ENCODE data around the gene FANK1.

Gene FANK1

GRCh38 chr10:125980521-125981035 lies 84.2 kb downstream of the FANK1 start:
- Histone ChIP-seq H3K4me1 (ENCODE audit: insufficient read depth, low read length) (peaks cover 8% of the 10 kb centered on the region; the same call in 1 of the 2 replicates), H3K36me3 (ENCODE audit: insufficient read depth, low read length) (no peaks in the 10 kb centered on the region), H3K9me3 (ENCODE audit: insufficient read depth, low read depth, low read length) (no peaks in the 10 kb centered on the region), H3K4me3 (ENCODE audit: low read length) (no peak overlapping the region), H3K9ac (ENCODE audit: low read depth, low read length) (no peak overlapping the region), H3K27me3 (ENCODE audit: insufficient read depth, low read length) (no peaks in the 10 kb centered on the region), H3K27ac (ENCODE audit: low read depth, low read length) (no peak overlapping the region)
- 85% methylated on average over 6 of the region's 6 CpGs for WGBS

GRCh38 chr10:125982260-125982948 lies 86.0 kb downstream of the FANK1 start:
- WGBS = 13% methylated on average over 6 of the region's 6 CpGs
- H3K9ac ChIP-seq (ENCODE audit: low read depth, low read length) = no peak overlapping the region
- H3K4me1 ChIP-seq (ENCODE audit: insufficient read depth, low read length) = peaks cover 8% of the 10 kb centered on the region; the same call in 1 of the 2 replicates
- no peaks in the 10 kb centered on the region for H3K27me3 ChIP-seq (ENCODE audit: insufficient read depth, low read length)
- no peak overlapping the region for H3K4me3 ChIP-seq (ENCODE audit: low read length)
- no peak overlapping the region for H3K27ac ChIP-seq (ENCODE audit: low read depth, low read length)
- H3K36me3 ChIP-seq (ENCODE audit: insufficient read depth, low read length) = no peaks in the 10 kb centered on the region
- no peaks in the 10 kb centered on the region for H3K9me3 ChIP-seq (ENCODE audit: insufficient read depth, low read depth, low read length)

GRCh38 chr10:125983161-125983560 lies 86.8 kb downstream of the FANK1 start:
- no peak overlapping the region for H3K27ac ChIP-seq (ENCODE audit: low read depth, low read length)
- H3K36me3 ChIP-seq (ENCODE audit: insufficient read depth, low read length) = no peaks in the 10 kb centered on the region
- no peaks in the 10 kb centered on the region for H3K9me3 ChIP-seq (ENCODE audit: insufficient read depth, low read depth, low read length)
- 88% methylated on average over 6 of the region's 6 CpGs for WGBS
- no peak overlapping the region for H3K9ac ChIP-seq (ENCODE audit: low read depth, low read length)
- H3K4me3 ChIP-seq (ENCODE audit: low read length) = no peak overlapping the region
- H3K4me1 ChIP-seq (ENCODE audit: insufficient read depth, low read length) = peaks cover 8% of the 10 kb centered on the region; the same call in 1 of the 2 replicates
- no peaks in the 10 kb centered on the region for H3K27me3 ChIP-seq (ENCODE audit: insufficient read depth, low read length)

DNA sequence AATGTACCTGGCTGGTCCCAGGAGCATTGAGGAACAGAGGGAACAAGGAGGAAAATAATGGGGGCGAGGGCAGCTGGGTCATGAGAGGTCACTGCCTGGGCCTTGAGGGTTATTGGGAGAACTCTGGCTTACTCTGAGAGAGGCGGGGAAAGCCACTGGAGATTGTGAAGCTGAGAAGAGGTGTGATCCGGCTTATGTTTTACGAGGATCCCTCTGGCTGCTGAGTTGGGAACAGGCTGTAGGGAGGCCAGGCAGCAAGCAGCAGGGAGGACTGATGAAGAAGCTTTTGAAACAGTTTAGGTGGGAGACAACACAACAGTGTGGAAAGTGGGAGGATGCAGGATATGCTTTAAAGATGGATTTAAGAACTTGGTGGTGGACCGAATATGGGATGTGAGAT lies 87.3 kb downstream of the FANK1 start:
- no peaks in the 10 kb centered on the region for H3K36me3 ChIP-seq (ENCODE audit: insufficient read depth, low read length)
- no peaks in the 10 kb centered on the region for H3K9me3 ChIP-seq (ENCODE audit: insufficient read depth, low read depth, low read length)
- H3K27me3 ChIP-seq (ENCODE audit: insufficient read depth, low read length) = no peaks in the 10 kb centered on the region
- H3K4me3 ChIP-seq (ENCODE audit: low read length) = no peak overlapping the region
- WGBS = 89% methylated on average over 5 of the region's 5 CpGs
- H3K27ac ChIP-seq (ENCODE audit: low read depth, low read length) = no peak overlapping the region
- H3K4me1 ChIP-seq (ENCODE audit: insufficient read depth, low read length) = peaks cover 8% of the 10 kb centered on the region; the same call in 1 of the 2 replicates
- no peak overlapping the region for H3K9ac ChIP-seq (ENCODE audit: low read depth, low read length)

- H3K9me3 ChIP-seq (ENCODE audit: insufficient read depth, low read depth, low read length) = no peaks in the 10 kb centered on the region
- H3K9ac ChIP-seq (ENCODE audit: low read depth, low read length) = no peak overlapping the region
- no peak overlapping the region for H3K27ac ChIP-seq (ENCODE audit: low read depth, low read length)
- 82% methylated on average over 4 of the region's 4 CpGs for WGBS
- H3K4me1 ChIP-seq (ENCODE audit: insufficient read depth, low read length) = peaks cover 8% of the 10 kb centered on the region; the same call in 1 of the 2 replicates
- no peak overlapping the region for H3K4me3 ChIP-seq (ENCODE audit: low read length)
- no peaks in the 10 kb centered on the region for H3K27me3 ChIP-seq (ENCODE audit: insufficient read depth, low read length)
- no peaks in the 10 kb centered on the region for H3K36me3 ChIP-seq (ENCODE audit: insufficient read depth, low read length)
These were observed 88.0 kb downstream of the FANK1 start for GRCh38 chr10:125984346-125984745.

DNA sequence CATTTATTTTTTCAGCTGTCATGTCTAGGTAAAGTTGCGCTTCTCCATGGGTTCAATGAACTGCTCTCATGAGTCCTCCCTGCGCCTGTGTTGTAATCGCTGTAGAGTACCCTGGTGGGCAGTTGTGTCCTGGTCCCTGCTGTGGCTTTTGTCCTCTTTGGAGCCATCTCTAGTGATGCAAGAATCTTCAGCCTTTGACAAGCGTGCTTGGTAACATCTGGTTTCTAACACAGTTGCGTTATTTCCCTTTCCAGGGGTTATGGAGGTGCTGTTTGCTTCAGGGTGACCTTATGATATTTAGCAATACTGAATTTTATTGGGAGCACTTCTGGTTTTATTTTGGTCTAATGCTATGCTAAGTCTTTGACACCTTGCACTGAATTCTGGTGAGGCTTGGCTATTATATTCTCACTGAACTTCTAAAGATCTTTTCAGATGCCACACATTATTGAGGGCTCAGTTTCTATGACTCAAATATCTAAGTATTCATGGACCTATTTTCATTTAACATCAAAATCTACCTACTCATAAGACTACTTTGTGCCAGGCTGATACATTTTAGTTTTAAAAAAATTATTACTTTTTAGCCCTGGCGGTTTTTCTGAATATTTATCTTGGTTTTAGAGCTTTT lies 88.6 kb downstream of the FANK1 start:
- no peaks in the 10 kb centered on the region for H3K27me3 ChIP-seq (ENCODE audit: insufficient read depth, low read length)
- H3K9ac ChIP-seq (ENCODE audit: low read depth, low read length) = no peak overlapping the region
- H3K36me3 ChIP-seq (ENCODE audit: insufficient read depth, low read length) = no peaks in the 10 kb centered on the region
- no peak overlapping the region for H3K4me3 ChIP-seq (ENCODE audit: low read length)
- H3K4me1 ChIP-seq (ENCODE audit: insufficient read depth, low read length) = peaks cover 8% of the 10 kb centered on the region; the same call in 1 of the 2 replicates
- no peak overlapping the region for H3K27ac ChIP-seq (ENCODE audit: low read depth, low read length)
- no peaks in the 10 kb centered on the region for H3K9me3 ChIP-seq (ENCODE audit: insufficient read depth, low read depth, low read length)
- 94% methylated on average over 5 of the region's 6 CpGs for WGBS

- Histone ChIP-seq H3K36me3 (ENCODE audit: insufficient read depth, low read length) (no peaks in the 10 kb centered on the region), H3K27me3 (ENCODE audit: insufficient read depth, low read length) (no peaks in the 10 kb centered on the region), H3K27ac (ENCODE audit: low read depth, low read length) (no peak overlapping the region), H3K4me3 (ENCODE audit: low read length) (no peak overlapping the region), H3K9ac (ENCODE audit: low read depth, low read length) (no peak overlapping the region), H3K4me1 (ENCODE audit: insufficient read depth, low read length) (peaks cover 8% of the 10 kb centered on the region; the same call in 1 of the 2 replicates), H3K9me3 (ENCODE audit: insufficient read depth, low read depth, low read length) (no peaks in the 10 kb centered on the region)
- WGBS = 91% methylated on average over 5 of the region's 5 CpGs
These were observed 89.3 kb downstream of the FANK1 start for GRCh38 chr10:125985557-125986240.

- no peak overlapping the region for H3K27ac ChIP-seq (ENCODE audit: low read depth, low read length)
- H3K9ac ChIP-seq (ENCODE audit: low read depth, low read length) = no peak overlapping the region
- no peak overlapping the region for H3K4me3 ChIP-seq (ENCODE audit: low read length)
- H3K4me1 ChIP-seq (ENCODE audit: insufficient read depth, low read length) = no peaks in the 10 kb centered on the region
- H3K36me3 ChIP-seq (ENCODE audit: insufficient read depth, low read length) = no peaks in the 10 kb centered on the region
- H3K9me3 ChIP-seq (ENCODE audit: insufficient read depth, low read depth, low read length) = no peaks in the 10 kb centered on the region
- 92% methylated on average over 5 of the region's 5 CpGs for WGBS
- H3K27me3 ChIP-seq (ENCODE audit: insufficient read depth, low read length) = no peaks in the 10 kb centered on the region
These were observed 93.4 kb downstream of the FANK1 start for GRCh38 chr10:125989791-125990190.

GRCh38 chr10:125990974-125991373 lies 94.6 kb downstream of the FANK1 start:
- Histone ChIP-seq H3K4me3 (ENCODE audit: low read length) (no peak overlapping the region), H3K4me1 (ENCODE audit: insufficient read depth, low read length) (no peaks in the 10 kb centered on the region), H3K27ac (ENCODE audit: low read depth, low read length) (no peak overlapping the region), H3K9ac (ENCODE audit: low read depth, low read length) (no peak overlapping the region), H3K36me3 (ENCODE audit: insufficient read depth, low read length) (no peaks in the 10 kb centered on the region), H3K9me3 (ENCODE audit: insufficient read depth, low read depth, low read length) (no peaks in the 10 kb centered on the region), H3K27me3 (ENCODE audit: insufficient read depth, low read length) (no peaks in the 10 kb centered on the region)
- 98% methylated on average over 2 of the region's 2 CpGs for WGBS

GRCh38 chr10:125991392-125991791 lies 95.0 kb downstream of the FANK1 start:
- H3K4me1 ChIP-seq (ENCODE audit: insufficient read depth, low read length) = no peaks in the 10 kb centered on the region
- H3K27me3 ChIP-seq (ENCODE audit: insufficient read depth, low read length) = no peaks in the 10 kb centered on the region
- H3K9ac ChIP-seq (ENCODE audit: low read depth, low read length) = no peak overlapping the region
- H3K9me3 ChIP-seq (ENCODE audit: insufficient read depth, low read depth, low read length) = no peaks in the 10 kb centered on the region
- H3K36me3 ChIP-seq (ENCODE audit: insufficient read depth, low read length) = no peaks in the 10 kb centered on the region
- 86% methylated on average over 1 of the region's 1 CpG for WGBS
- H3K4me3 ChIP-seq (ENCODE audit: low read length) = no peak overlapping the region
- H3K27ac ChIP-seq (ENCODE audit: low read depth, low read length) = no peak overlapping the region

DNA sequence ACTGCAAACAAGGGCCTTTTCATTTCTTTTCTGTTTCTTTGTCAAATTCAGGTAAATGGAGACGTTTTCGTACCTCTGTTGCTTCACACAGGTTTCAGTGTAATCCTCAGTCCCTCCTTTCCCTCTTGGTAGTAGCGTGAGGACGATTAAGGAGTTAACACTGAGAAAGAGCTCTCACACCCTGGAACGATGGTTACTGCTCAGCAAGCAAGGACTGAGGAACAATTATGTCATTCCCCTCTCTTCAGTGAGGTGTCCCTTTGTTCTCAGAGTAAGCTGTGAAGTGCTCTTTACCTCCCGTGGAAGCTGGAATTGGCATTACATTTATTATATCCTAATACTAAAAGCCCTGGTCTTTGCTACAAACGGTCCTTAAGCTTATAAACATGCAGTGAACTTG lies 95.9 kb downstream of the FANK1 start:
- Histone ChIP-seq H3K4me3 (ENCODE audit: low read length) (no peak overlapping the region), H3K9me3 (ENCODE audit: insufficient read depth, low read depth, low read length) (no peaks in the 10 kb centered on the region), H3K36me3 (ENCODE audit: insufficient read depth, low read length) (no peaks in the 10 kb centered on the region), H3K4me1 (ENCODE audit: insufficient read depth, low read length) (no peaks in the 10 kb centered on the region), H3K9ac (ENCODE audit: low read depth, low read length) (no peak overlapping the region), H3K27ac (ENCODE audit: low read depth, low read length) (no peak overlapping the region), H3K27me3 (ENCODE audit: insufficient read depth, low read length) (no peaks in the 10 kb centered on the region)
- 72% methylated on average over 7 of the region's 7 CpGs for WGBS

Data from HUES64 (cell line).